HepG2 (cell line): ENCODE measurements around the gene RTEL1. TPM values are rescaled to one million over a fixed set of nuclear protein-coding genes. Genes with fewer than 3 reads are reported as not detected.

ENCODE experiments used
- AKNA ChIP-seq: sonication (generic); formaldehyde crosslinking; IDR thresholded peaks from 2 replicates; pipeline ENCODE4 v1.4.0; 2020; ENCODE audit warnings: missing genetic modification reagents, borderline replicate concordance
- BRF2 ChIP-seq: sonication (generic); formaldehyde crosslinking; IDR thresholded peaks from 2 replicates; pipeline ENCODE4 v1.8.1; 2022; ENCODE audit warnings: mild to moderate bottlenecking, missing genetic modification reagents
- CHD4 ChIP-seq: fragments of 200-600 bp; sonication (generic); IDR thresholded peaks from 2 replicates; pipeline ENCODE4 v1.7.0; 2017; ENCODE audit warnings: mild to moderate bottlenecking, low read length, borderline replicate concordance
- GPBP1L1 ChIP-seq: sonication (generic); formaldehyde crosslinking; IDR thresholded peaks from 2 replicates; pipeline ENCODE4 v1.5.0; 2020; ENCODE audit warnings: mild to moderate bottlenecking, missing genetic modification reagents
- HNF4G ChIP-seq, 2 experiments: sonication (generic) in 1 of 2; formaldehyde crosslinking in 1 of 2; IDR thresholded peaks; 2 replicates each; pipeline versions ENCODE4 v1.4.0 to v1.6.1; 2011 to 2020; ENCODE audit warnings: borderline replicate concordance in 2 of 2, low read depth in 2 of 2, mild to moderate bottlenecking in 2 of 2, low read length in 1 of 2, missing genetic modification reagents in 1 of 2, moderate library complexity in 1 of 2
- MED13 ChIP-seq: sonication (generic); formaldehyde crosslinking; IDR thresholded peaks from 2 replicates; pipeline ENCODE4 v1.5.0; 2020; ENCODE audit warnings: missing genetic modification reagents
- MTA1 ChIP-seq: sonication (generic); formaldehyde crosslinking; IDR thresholded peaks from 2 replicates; pipeline ENCODE4 v1.4.0; 2020; ENCODE audit warnings: missing genetic modification reagents, mild to moderate bottlenecking, borderline replicate concordance
- PAX8 ChIP-seq: sonication (generic); formaldehyde crosslinking; IDR thresholded peaks from 2 replicates; pipeline ENCODE4 v1.8.0; 2022; ENCODE audit warnings: mild to moderate bottlenecking, missing genetic modification reagents, borderline replicate concordance
- ZNF510 ChIP-seq: sonication (generic); formaldehyde crosslinking; IDR thresholded peaks from 2 replicates; pipeline ENCODE4 v1.4.0; 2020; ENCODE audit warnings: low read depth, mild to moderate bottlenecking, missing genetic modification reagents
- ZNF644 ChIP-seq: IDR thresholded peaks from 2 replicates; pipeline ENCODE4 v1.6.1; 2016; ENCODE audit warnings: low read depth
- ZNF772 ChIP-seq: sonication (generic); formaldehyde crosslinking; IDR thresholded peaks from 2 replicates; pipeline ENCODE4 v1.5.0; 2020; ENCODE audit warnings: mild to moderate bottlenecking, missing genetic modification reagents
- ZNF773 ChIP-seq: sonication (generic); formaldehyde crosslinking; IDR thresholded peaks from 2 replicates; pipeline ENCODE4 v1.4.0; 2020; ENCODE audit warnings: missing genetic modification reagents, borderline replicate concordance
- polyA plus RNA-seq, 8 experiments: library from polyadenylated mRNA; depleted of rRNA in 3 of 8; stranded (reverse) in 7 of 8; unstranded in 1 of 8; fragments of >200 nt; fragmentation: Illumina TruSeq in 4 of 8; extraction: Trizol in 4 of 8; gene quantifications; 2 replicates each; pipeline versions ENCODE4 v1.2.1 to v1.2.3, GENCODE V29; 2011 to 2016; ENCODE audit warnings: low read depth in 4 of 8, missing spikeins in 1 of 8, mixed read lengths in 1 of 8; ENCODE audit not compliant: insufficient read depth in 1 of 8
- total RNA-seq, 5 experiments: library from RNA; depleted of rRNA; stranded (reverse); fragments of >200 nt; fragmentation: Illumina TruSeq; extraction: Trizol; gene quantifications; 2 replicates each; pipeline ENCODE4 v1.2.3, GENCODE V29; 2016; ENCODE audit warnings: low read depth in 1 of 5
- TF ChIP-seq, protein P1 (sequence below): sonication (generic); formaldehyde crosslinking; IDR thresholded peaks from 2 replicates; pipeline ENCODE4 v1.5.1; 2020; ENCODE audit warnings: mild to moderate bottlenecking, missing genetic modification reagents, moderate library complexity

RTEL1 gene
- total and polyA plus RNA-seq, 2 of the 13 experiments (the other 11 are each of a cell fraction or from before 2014, with no cell fraction given), result 21.8 to 36.4 TPM

- TF ChIP-seq AKNA (CRISPR knock-in tag) (peak; percentile 87), ZNF510 (CRISPR knock-in tag) (peak; percentile 86), MTA1 (no peak; the same call in 1 of the 2 replicates), HNF4G (IDR thresholded peaks at IDR 0.05; ENCODE audit: borderline replicate concordance, low read depth, low read length) (peak; percentile 52; the same call in 1 of the 2 replicates), HNF4G (CRISPR knock-in tag; IDR thresholded peaks at IDR 0.05; ENCODE audit: borderline replicate concordance, low read depth) (no peak; the same call in none of the 2 replicates), BRF2 (CRISPR knock-in tag) (peak; percentile 94), CHD4 (no peak), GPBP1L1 (no peak), ZNF772 (CRISPR knock-in tag) (peak; percentile 99), ZNF644 (CRISPR knock-in tag) (peak; percentile 32; the same call in 1 of the 2 replicates), MED13 (peak; percentile 81; the same call in 1 of the 2 replicates), ZNF773 (CRISPR knock-in tag) (peak; percentile 87; the same call in 1 of the 2 replicates), PAX8 (CRISPR knock-in tag) (0 out of 2 replicates have a peak, but pooled peaks have one; percentile 11)
- TF ChIP-seq, protein P1, sequence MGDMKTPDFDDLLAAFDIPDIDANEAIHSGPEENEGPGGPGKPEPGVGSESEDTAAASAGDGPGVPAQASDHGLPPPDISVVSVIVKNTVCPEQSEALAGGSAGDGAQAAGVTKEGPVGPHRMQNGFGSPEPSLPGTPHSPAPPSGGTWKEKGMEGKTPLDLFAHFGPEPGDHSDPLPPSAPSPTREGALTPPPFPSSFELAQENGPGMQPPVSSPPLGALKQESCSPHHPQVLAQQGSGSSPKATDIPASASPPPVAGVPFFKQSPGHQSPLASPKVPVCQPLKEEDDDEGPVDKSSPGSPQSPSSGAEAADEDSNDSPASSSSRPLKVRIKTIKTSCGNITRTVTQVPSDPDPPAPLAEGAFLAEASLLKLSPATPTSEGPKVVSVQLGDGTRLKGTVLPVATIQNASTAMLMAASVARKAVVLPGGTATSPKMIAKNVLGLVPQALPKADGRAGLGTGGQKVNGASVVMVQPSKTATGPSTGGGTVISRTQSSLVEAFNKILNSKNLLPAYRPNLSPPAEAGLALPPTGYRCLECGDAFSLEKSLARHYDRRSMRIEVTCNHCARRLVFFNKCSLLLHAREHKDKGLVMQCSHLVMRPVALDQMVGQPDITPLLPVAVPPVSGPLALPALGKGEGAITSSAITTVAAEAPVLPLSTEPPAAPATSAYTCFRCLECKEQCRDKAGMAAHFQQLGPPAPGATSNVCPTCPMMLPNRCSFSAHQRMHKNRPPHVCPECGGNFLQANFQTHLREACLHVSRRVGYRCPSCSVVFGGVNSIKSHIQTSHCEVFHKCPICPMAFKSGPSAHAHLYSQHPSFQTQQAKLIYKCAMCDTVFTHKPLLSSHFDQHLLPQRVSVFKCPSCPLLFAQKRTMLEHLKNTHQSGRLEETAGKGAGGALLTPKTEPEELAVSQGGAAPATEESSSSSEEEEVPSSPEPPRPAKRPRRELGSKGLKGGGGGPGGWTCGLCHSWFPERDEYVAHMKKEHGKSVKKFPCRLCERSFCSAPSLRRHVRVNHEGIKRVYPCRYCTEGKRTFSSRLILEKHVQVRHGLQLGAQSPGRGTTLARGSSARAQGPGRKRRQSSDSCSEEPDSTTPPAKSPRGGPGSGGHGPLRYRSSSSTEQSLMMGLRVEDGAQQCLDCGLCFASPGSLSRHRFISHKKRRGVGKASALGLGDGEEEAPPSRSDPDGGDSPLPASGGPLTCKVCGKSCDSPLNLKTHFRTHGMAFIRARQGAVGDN (CRISPR knock-in tag), result peak; percentile 86
These were observed at the start of gene RTEL1 (continued) for GRCh38 chr20:63657937-63658748.
